ENCODE data around the gene BDKRB1. TPM values are rescaled to one million over a fixed set of nuclear protein-coding genes. Genes with fewer than 3 reads are reported as not detected.
"Not testable (repeated sequence)": the region's sequence is repeated elsewhere in the genome, so short reads cannot be mapped to it uniquely, and the experiment has no call there.

Gene BDKRB1
- total and polyA plus RNA-seq, 2 donors (not counting 1 experiment from before 2014, with no cell fraction given) = 5.4 to 22.5 TPM

- H2AFZ ChIP-seq (ENCODE audit: low read length) = no peak overlapping the region
- no peaks in the 10 kb centered on the region for H3K9me3 ChIP-seq (ENCODE audit: control insufficient read depth, insufficient read depth, low read depth, low read length)
- H3K27ac ChIP-seq (ENCODE audit: insufficient read depth, low read length) = no peak overlapping the region
- TF ChIP-seq EZH2 (IDR thresholded peaks at IDR 0.05; ENCODE audit: low read length, missing control alignments) = no peak
- DNase-seq (ENCODE audit: low read depth in 2 of 2) = no peak
- peaks cover 2% of the 10 kb centered on the region for H3K36me3 ChIP-seq (ENCODE audit: control insufficient read depth, insufficient read depth, low read length)
- peaks cover 10% of the 10 kb centered on the region for H3K4me1 ChIP-seq (ENCODE audit: control insufficient read depth, extremely low read depth, insufficient read depth, low read length)
- H4K20me1 ChIP-seq (ENCODE audit: control insufficient read depth, extremely low read depth, insufficient read depth, low read length) = no peaks in the 10 kb centered on the region
- H3K79me2 ChIP-seq (ENCODE audit: control insufficient read depth, insufficient read depth, low read length) = no peaks in the 10 kb centered on the region
- H3K27me3 ChIP-seq (ENCODE audit: control insufficient read depth, insufficient read depth, low read length) = no peaks in the 10 kb centered on the region
- H3K9ac ChIP-seq (ENCODE audit: insufficient read depth, low read length) = no peak overlapping the region
- no peak overlapping the region for H3K4me2 ChIP-seq (ENCODE audit: extremely low read depth, insufficient read depth, low read length)
- H3K4me3 ChIP-seq (replicated peaks in 1 of 4; ENCODE audit: control extremely low read depth in 1 of 4, insufficient read depth in 1 of 4, low read depth in 3 of 4, low read length in 4 of 4) = no peak overlapping the region
These were observed 13.9 kb upstream of the BDKRB1 start for GRCh38 chr14:96242126-96242525.

- Histone ChIP-seq H3K4me3 (replicated peaks in 1 of 4; ENCODE audit: control extremely low read depth in 1 of 4, insufficient read depth in 1 of 4, low read depth in 3 of 4, low read length in 4 of 4) (no peak overlapping the region), H2AFZ (ENCODE audit: low read length) (no peak overlapping the region), H3K9ac (ENCODE audit: insufficient read depth, low read length) (no peak overlapping the region), H3K36me3 (ENCODE audit: control insufficient read depth, insufficient read depth, low read length) (peaks cover 2% of the 10 kb centered on the region), H3K79me2 (ENCODE audit: control insufficient read depth, insufficient read depth, low read length) (no peaks in the 10 kb centered on the region), H3K4me2 (ENCODE audit: extremely low read depth, insufficient read depth, low read length) (no peak overlapping the region), H3K27ac (ENCODE audit: insufficient read depth, low read length) (no peak overlapping the region), H3K27me3 (ENCODE audit: control insufficient read depth, insufficient read depth, low read length) (no peaks in the 10 kb centered on the region), H3K9me3 (ENCODE audit: control insufficient read depth, insufficient read depth, low read depth, low read length) (no peaks in the 10 kb centered on the region), H4K20me1 (ENCODE audit: control insufficient read depth, extremely low read depth, insufficient read depth, low read length) (no peaks in the 10 kb centered on the region), H3K4me1 (ENCODE audit: control insufficient read depth, extremely low read depth, insufficient read depth, low read length) (peaks cover 12% of the 10 kb centered on the region)
- TF ChIP-seq CTCF (conservative IDR thresholded peaks at IDR 0.05 in 1 of 2, IDR thresholded peaks at IDR 0.05 in 1 of 2; ENCODE audit: low read depth in 1 of 2, low read length in 2 of 2) (peak in 1 of 2 donors; percentile 1), EZH2 (IDR thresholded peaks at IDR 0.05; ENCODE audit: low read length, missing control alignments) (no peak)
- peak in 1 of 2 donors; percentile 62 for DNase-seq (ENCODE audit: low read depth in 2 of 2)
These were observed 12.2 kb upstream of the BDKRB1 start for GRCh38 chr14:96243785-96244184.

- not testable (repeated sequence) for H3K27ac ChIP-seq (ENCODE audit: insufficient read depth, low read length); H3K4me2 ChIP-seq (ENCODE audit: extremely low read depth, insufficient read depth, low read length); H3K27me3 ChIP-seq (ENCODE audit: control insufficient read depth, insufficient read depth, low read length); DNase-seq (ENCODE audit: low read depth in 2 of 2); H2AFZ ChIP-seq (ENCODE audit: low read length); H3K9ac ChIP-seq (ENCODE audit: insufficient read depth, low read length); H3K4me3 ChIP-seq (replicated peaks in 1 of 4; ENCODE audit: control extremely low read depth in 1 of 4, insufficient read depth in 1 of 4, low read depth in 3 of 4, low read length in 4 of 4); H3K79me2 ChIP-seq (ENCODE audit: control insufficient read depth, insufficient read depth, low read length); H3K9me3 ChIP-seq (ENCODE audit: control insufficient read depth, insufficient read depth, low read depth, low read length); H4K20me1 ChIP-seq (ENCODE audit: control insufficient read depth, extremely low read depth, insufficient read depth, low read length); H3K36me3 ChIP-seq (ENCODE audit: control insufficient read depth, insufficient read depth, low read length)
- H3K4me1 ChIP-seq (ENCODE audit: control insufficient read depth, extremely low read depth, insufficient read depth, low read length) = peaks cover 21% of the 10 kb centered on the region
These were observed 10.9 kb upstream of the BDKRB1 start for GRCh38 chr14:96245074-96245473.

- Histone ChIP-seq H3K79me2 (ENCODE audit: control insufficient read depth, insufficient read depth, low read length) (no peaks in the 10 kb centered on the region), H3K9me3 (ENCODE audit: control insufficient read depth, insufficient read depth, low read depth, low read length) (no peaks in the 10 kb centered on the region), H3K4me3 (replicated peaks in 1 of 4; ENCODE audit: control extremely low read depth in 1 of 4, insufficient read depth in 1 of 4, low read depth in 3 of 4, low read length in 4 of 4) (no peak overlapping the region), H3K36me3 (ENCODE audit: control insufficient read depth, insufficient read depth, low read length) (peaks cover 2% of the 10 kb centered on the region), H2AFZ (ENCODE audit: low read length) (no peak overlapping the region), H4K20me1 (ENCODE audit: control insufficient read depth, extremely low read depth, insufficient read depth, low read length) (no peaks in the 10 kb centered on the region), H3K9ac (ENCODE audit: insufficient read depth, low read length) (no peak overlapping the region), H3K4me2 (ENCODE audit: extremely low read depth, insufficient read depth, low read length) (no peak overlapping the region), H3K4me1 (ENCODE audit: control insufficient read depth, extremely low read depth, insufficient read depth, low read length) (peaks cover 21% of the 10 kb centered on the region), H3K27ac (ENCODE audit: insufficient read depth, low read length) (peak overlapping the region; percentile 50), H3K27me3 (ENCODE audit: control insufficient read depth, insufficient read depth, low read length) (no peaks in the 10 kb centered on the region)
- TF ChIP-seq EZH2 (IDR thresholded peaks at IDR 0.05; ENCODE audit: low read length, missing control alignments) = no peak
- TF ChIP-seq CTCF (conservative IDR thresholded peaks at IDR 0.05 in 1 of 2, IDR thresholded peaks at IDR 0.05 in 1 of 2; ENCODE audit: low read depth in 1 of 2, low read length in 2 of 2) = no peak
- DNase-seq (ENCODE audit: low read depth in 2 of 2) = peak in 1 of 2 donors; percentile 85
These were observed 10.1 kb upstream of the BDKRB1 start for GRCh38 chr14:96245710-96246538.

Data from fibroblast of lung (primary cell).